Peyer's patch (tissue), 4 donors: ENCODE data around the gene COL23A1. TPM values are rescaled to one million over a fixed set of nuclear protein-coding genes. Genes with fewer than 3 reads are reported as not detected.

Experiments
- DNase-seq, 3 donors: peaks; one replicate each; pipeline ENCODE4 v3.0.0-alpha.2; 2017 to 2019
- H3K27ac ChIP-seq, 4 donors: fragments of 200-600 bp; sonication (generic); one replicate each; pipeline ENCODE4 v1.5.1; 2016 to 2019
- H3K27me3 ChIP-seq, 2 donors: fragments of 200-600 bp; sonication (generic); one replicate each; pipeline ENCODE4 v1.5.1; 2019
- H3K36me3 ChIP-seq, 3 donors: fragments of 200-600 bp; sonication (generic); one replicate each; pipeline ENCODE4 v1.5.1; 2016 to 2019
- H3K4me1 ChIP-seq, 4 donors: fragments of 200-600 bp; sonication (generic); one replicate each; pipeline ENCODE4 v1.5.1; 2016 to 2019
- H3K4me3 ChIP-seq, 4 donors: fragments of 200-600 bp; sonication (generic); 1 replicate in 3 of 4; 2 replicates in 1 of 4; pipeline ENCODE4 v1.5.1; 2016 to 2019; ENCODE audit warnings: mild to moderate bottlenecking in 1 of 4
- H3K9me3 ChIP-seq, 4 donors: fragments of 200-600 bp; sonication (generic); one replicate each; pipeline ENCODE4 v1.5.1; 2016 to 2019; ENCODE audit warnings: mild to moderate bottlenecking in 1 of 4
- CTCF ChIP-seq, 6 experiments: fragments of 450-650 bp in 4 of 6; fragments of 200-600 bp in 2 of 6; sonication (generic) in 1 of 6; IDR thresholded peaks; one replicate each; pipeline ENCODE4 v1.5.1; 2017 to 2019; ENCODE audit warnings: antibody characterized with exemption in 6 of 6, mild to moderate bottlenecking in 3 of 6, moderate library complexity in 1 of 6
- POLR2A ChIP-seq, 2 donors: fragments of 450-650 bp; IDR thresholded peaks; one replicate each; pipeline ENCODE4 v1.5.1; 2017; ENCODE audit warnings: antibody characterized with exemption in 2 of 2, mild to moderate bottlenecking in 2 of 2, moderate library complexity in 2 of 2
- total RNA-seq, 4 donors: library from RNA; depleted of rRNA; stranded (reverse); fragments of >200 nt; gene quantifications; one replicate each; pipeline ENCODE4 v1.1.0, GENCODE V29; 2016

The COL23A1 gene
- total RNA-seq, 4 donors from 2014 or later, result 0.57 to 5.8 (median 1.2) TPM; not detected in 1

- Histone ChIP-seq H3K27me3 (no peaks in the 10 kb centered on the region), H3K4me3 (no peak overlapping the region), H3K4me1 (peaks cover 0 to 11% (median 0%) of the 10 kb centered on the region in 4 donors), H3K9me3 (no peaks in the 10 kb centered on the region), H3K36me3 (no peaks in the 10 kb centered on the region), H3K27ac (no peak overlapping the region)
- TF ChIP-seq POLR2A (IDR thresholded peaks at IDR 0.05) (no peak), CTCF (IDR thresholded peaks at IDR 0.05) (no peak)
- no peak for DNase-seq
Measured at GRCh38 chr5:178472138-178472537, 118.1 kb downstream of the COL23A1 start.

- Histone ChIP-seq H3K36me3 (no peaks in the 10 kb centered on the region), H3K9me3 (no peaks in the 10 kb centered on the region), H3K4me3 (no peak overlapping the region), H3K4me1 (peaks cover 0 to 16% (median 0%) of the 10 kb centered on the region in 4 donors), H3K27me3 (no peaks in the 10 kb centered on the region), H3K27ac (no peak overlapping the region)
- peak in 1 of 3 donors; percentile 13 for DNase-seq
- TF ChIP-seq POLR2A (IDR thresholded peaks at IDR 0.05) (no peak), CTCF (IDR thresholded peaks at IDR 0.05) (no peak)
Measured at GRCh38 chr5:178471711-178472110, 118.5 kb downstream of the COL23A1 start.

- TF ChIP-seq CTCF (IDR thresholded peaks at IDR 0.05), result no peak
- no peak for TF ChIP-seq POLR2A (IDR thresholded peaks at IDR 0.05)
- H3K27ac ChIP-seq, result no peak overlapping the region
- no peak for DNase-seq
- peaks cover 0 to 17% (median 0%) of the 10 kb centered on the region in 4 donors for H3K4me1 ChIP-seq
- H3K36me3 ChIP-seq, result no peaks in the 10 kb centered on the region
- no peaks in the 10 kb centered on the region for H3K9me3 ChIP-seq
- H3K27me3 ChIP-seq, result no peaks in the 10 kb centered on the region
- no peak overlapping the region for H3K4me3 ChIP-seq
Measured at GRCh38 chr5:178470760-178471025, 119.5 kb downstream of the COL23A1 start.

- Histone ChIP-seq H3K27me3 (no peaks in the 10 kb centered on the region), H3K4me3 (no peak overlapping the region), H3K27ac (no peak overlapping the region), H3K9me3 (no peaks in the 10 kb centered on the region), H3K4me1 (peaks cover 0 to 17% (median 0%) of the 10 kb centered on the region in 4 donors), H3K36me3 (no peaks in the 10 kb centered on the region)
- DNase-seq, result peak in 1 of 3 donors; percentile 33
- TF ChIP-seq CTCF (IDR thresholded peaks at IDR 0.05) (no peak), POLR2A (IDR thresholded peaks at IDR 0.05) (no peak)
Measured at GRCh38 chr5:178469975-178470759, 120.0 kb downstream of the COL23A1 start.

DNA sequence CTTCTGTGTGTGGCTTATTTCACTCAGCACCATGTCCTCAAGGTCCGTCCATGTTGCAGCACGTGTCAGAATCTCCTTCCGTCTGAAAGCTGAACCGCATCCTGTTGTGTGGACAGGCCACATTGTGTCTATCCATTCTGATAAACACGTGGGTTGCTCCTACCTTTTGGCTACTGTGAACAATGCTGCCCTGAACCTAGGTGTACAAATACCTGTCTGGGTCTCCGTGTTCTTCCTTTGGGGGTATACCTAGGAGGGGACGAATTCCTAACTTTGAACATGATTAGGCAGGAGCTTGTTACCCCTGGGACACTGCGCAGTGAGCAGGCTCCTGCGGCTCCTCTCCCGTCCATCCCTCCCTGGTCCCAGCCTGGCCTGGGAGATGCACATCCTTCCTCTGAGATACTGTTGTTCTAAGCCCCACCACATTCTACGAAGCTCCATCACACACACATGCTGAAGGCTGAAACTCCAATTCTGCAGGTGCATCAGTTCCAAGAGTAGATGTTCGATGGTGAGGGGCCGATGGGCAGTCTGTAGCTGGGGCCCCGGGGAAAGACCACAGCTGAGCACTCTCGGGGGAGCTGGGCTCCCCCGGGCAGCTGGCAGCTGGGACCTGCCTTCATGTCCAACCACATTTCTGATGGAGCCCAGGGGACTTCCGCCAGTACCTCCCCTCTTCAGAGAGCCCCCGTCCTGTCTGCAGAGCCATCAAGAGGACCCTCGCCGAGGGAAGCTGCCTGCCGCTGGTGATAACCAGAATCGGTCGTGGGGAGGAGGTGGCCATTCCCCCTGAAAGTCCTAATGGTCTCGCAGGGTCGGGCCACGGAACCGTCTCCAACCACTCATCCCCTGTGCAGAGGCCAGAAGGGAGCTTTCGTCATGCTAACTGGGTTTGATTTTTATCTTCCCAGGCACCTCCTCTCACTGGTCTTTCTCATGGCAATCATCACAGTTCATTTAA is 120.9 kb downstream of the COL23A1 start:
- Histone ChIP-seq H3K36me3 (no peaks in the 10 kb centered on the region), H3K4me3 (no peak overlapping the region), H3K27ac (no peak overlapping the region), H3K9me3 (no peaks in the 10 kb centered on the region), H3K27me3 (no peaks in the 10 kb centered on the region), H3K4me1 (peaks cover 0 to 17% (median 0%) of the 10 kb centered on the region in 4 donors)
- peak in 1 of 3 donors; percentile 19 for DNase-seq
- TF ChIP-seq CTCF (IDR thresholded peaks at IDR 0.05) (no peak), POLR2A (IDR thresholded peaks at IDR 0.05) (no peak)
